ENCODE data around the gene ZCCHC14.

The ZCCHC14 gene

GRCh38 chr16:87492721-87493607 is at the start of gene ZCCHC14:
Gene ZCCHC14 (minus strand): TSS chr16:87493024. CDS start chr16:87492238, 786 bp downstream.
- peaks cover 12% of the 10 kb centered on the region; the same call in 1 of the 2 replicates for H3K4me1 ChIP-seq (ENCODE audit: insufficient read depth, low read length)
- no peaks in the 10 kb centered on the region for H3K36me3 ChIP-seq (ENCODE audit: insufficient read depth, low read depth, low read length)
- peaks cover 10% of the 10 kb centered on the region; the same call in 1 of the 2 replicates for H3K27me3 ChIP-seq (ENCODE audit: insufficient read depth, low read length)
- H3K4me3 ChIP-seq (ENCODE audit: low read length), result peak within 1 kb of the TSS; percentile 69
- H3K27ac ChIP-seq (ENCODE audit: low read length), result no peak within 1 kb of the TSS
- H3K9ac ChIP-seq (ENCODE audit: low read depth, low read length), result peak within 1 kb of the TSS; percentile 41; the same call in 1 of the 2 replicates
- no peaks in the 10 kb centered on the region for H3K9me3 ChIP-seq (ENCODE audit: insufficient read depth, low read depth, low read length)

- Histone ChIP-seq H3K27ac (ENCODE audit: low read length) (no peak overlapping the region), H3K36me3 (ENCODE audit: insufficient read depth, low read depth, low read length) (no peaks in the 10 kb centered on the region), H3K9me3 (ENCODE audit: insufficient read depth, low read depth, low read length) (peaks cover 6% of the 10 kb centered on the region; the same call in 1 of the 2 replicates), H3K9ac (ENCODE audit: low read depth, low read length) (no peak overlapping the region), H3K4me1 (ENCODE audit: insufficient read depth, low read length) (no peaks in the 10 kb centered on the region; the same call in 1 of the 2 replicates), H3K27me3 (ENCODE audit: insufficient read depth, low read length) (no peaks in the 10 kb centered on the region), H3K4me3 (ENCODE audit: low read length) (no peak overlapping the region)
Observed at GRCh38 chr16:87541872-87542234, 49.0 kb upstream of the ZCCHC14 start.

- Histone ChIP-seq H3K27me3 (ENCODE audit: insufficient read depth, low read length) (no peaks in the 10 kb centered on the region), H3K9me3 (ENCODE audit: insufficient read depth, low read depth, low read length) (peaks cover 6% of the 10 kb centered on the region; the same call in 1 of the 2 replicates), H3K9ac (ENCODE audit: low read depth, low read length) (no peak overlapping the region), H3K27ac (ENCODE audit: low read length) (no peak overlapping the region), H3K4me3 (ENCODE audit: low read length) (no peak overlapping the region), H3K4me1 (ENCODE audit: insufficient read depth, low read length) (peaks cover under 1% of the 10 kb centered on the region; the same call in 1 of the 2 replicates), H3K36me3 (ENCODE audit: insufficient read depth, low read depth, low read length) (no peaks in the 10 kb centered on the region)
Observed at GRCh38 chr16:87541147-87541871, 48.5 kb upstream of the ZCCHC14 start.

GRCh38 chr16:87540897-87541146 is 48.0 kb upstream of the ZCCHC14 start:
- Histone ChIP-seq H3K4me3 (ENCODE audit: low read length) (no peak overlapping the region), H3K27me3 (ENCODE audit: insufficient read depth, low read length) (no peaks in the 10 kb centered on the region), H3K36me3 (ENCODE audit: insufficient read depth, low read depth, low read length) (no peaks in the 10 kb centered on the region), H3K9me3 (ENCODE audit: insufficient read depth, low read depth, low read length) (peaks cover 2% of the 10 kb centered on the region; the same call in 1 of the 2 replicates), H3K9ac (ENCODE audit: low read depth, low read length) (no peak overlapping the region), H3K27ac (ENCODE audit: low read length) (no peak overlapping the region), H3K4me1 (ENCODE audit: insufficient read depth, low read length) (peaks cover 3% of the 10 kb centered on the region; the same call in 1 of the 2 replicates)

- Histone ChIP-seq H3K27ac (ENCODE audit: low read length) (no peak overlapping the region), H3K27me3 (ENCODE audit: insufficient read depth, low read length) (no peaks in the 10 kb centered on the region), H3K4me1 (ENCODE audit: insufficient read depth, low read length) (peaks cover 3% of the 10 kb centered on the region; the same call in 1 of the 2 replicates)
Observed at GRCh38 chr16:87540072-87540896, 47.5 kb upstream of the ZCCHC14 start.

GRCh38 chr16:87539113-87539512 is 46.3 kb upstream of the ZCCHC14 start:
- Histone ChIP-seq H3K4me3 (ENCODE audit: low read length) (no peak overlapping the region), H3K36me3 (ENCODE audit: insufficient read depth, low read depth, low read length) (no peaks in the 10 kb centered on the region), H3K9ac (ENCODE audit: low read depth, low read length) (no peak overlapping the region), H3K4me1 (ENCODE audit: insufficient read depth, low read length) (peaks cover 3% of the 10 kb centered on the region; the same call in 1 of the 2 replicates), H3K9me3 (ENCODE audit: insufficient read depth, low read depth, low read length) (peaks cover 9% of the 10 kb centered on the region; the same call in 1 of the 2 replicates), H3K27me3 (ENCODE audit: insufficient read depth, low read length) (no peaks in the 10 kb centered on the region), H3K27ac (ENCODE audit: low read length) (no peak overlapping the region)

More at GRCh38 chr16:87540072-87540896, 47.5 kb upstream of the ZCCHC14 start:
- no peak overlapping the region for H3K9ac ChIP-seq (ENCODE audit: low read depth, low read length)
- 0 out of 2 replicates have a peak, but pooled peaks cover 2% of the 10 kb centered on the region for H3K9me3 ChIP-seq (ENCODE audit: insufficient read depth, low read depth, low read length)
- H3K4me3 ChIP-seq (ENCODE audit: low read length), result no peak overlapping the region
- no peaks in the 10 kb centered on the region for H3K36me3 ChIP-seq (ENCODE audit: insufficient read depth, low read depth, low read length)

GRCh38 chr16:87538594-87538993 is 45.8 kb upstream of the ZCCHC14 start:
- H3K36me3 ChIP-seq (ENCODE audit: insufficient read depth, low read depth, low read length), result no peaks in the 10 kb centered on the region
- no peaks in the 10 kb centered on the region for H3K27me3 ChIP-seq (ENCODE audit: insufficient read depth, low read length)
- H3K4me1 ChIP-seq (ENCODE audit: insufficient read depth, low read length), result peaks cover 3% of the 10 kb centered on the region; the same call in 1 of the 2 replicates
- no peak overlapping the region for H3K9ac ChIP-seq (ENCODE audit: low read depth, low read length)
- peaks cover 11% of the 10 kb centered on the region; the same call in 1 of the 2 replicates for H3K9me3 ChIP-seq (ENCODE audit: insufficient read depth, low read depth, low read length)
- no peak overlapping the region for H3K4me3 ChIP-seq (ENCODE audit: low read length)
- no peak overlapping the region for H3K27ac ChIP-seq (ENCODE audit: low read length)

GRCh38 chr16:87538160-87538559 is 45.3 kb upstream of the ZCCHC14 start:
- Histone ChIP-seq H3K9me3 (ENCODE audit: insufficient read depth, low read depth, low read length) (peaks cover 13% of the 10 kb centered on the region; the same call in 1 of the 2 replicates), H3K27ac (ENCODE audit: low read length) (no peak overlapping the region), H3K36me3 (ENCODE audit: insufficient read depth, low read depth, low read length) (no peaks in the 10 kb centered on the region), H3K27me3 (ENCODE audit: insufficient read depth, low read length) (no peaks in the 10 kb centered on the region), H3K9ac (ENCODE audit: low read depth, low read length) (no peak overlapping the region), H3K4me3 (ENCODE audit: low read length) (no peak overlapping the region), H3K4me1 (ENCODE audit: insufficient read depth, low read length) (peaks cover 3% of the 10 kb centered on the region; the same call in 1 of the 2 replicates)

GRCh38 chr16:87536795-87537142 is 43.9 kb upstream of the ZCCHC14 start:
- no peak overlapping the region for H3K9ac ChIP-seq (ENCODE audit: low read depth, low read length)
- H3K9me3 ChIP-seq (ENCODE audit: insufficient read depth, low read depth, low read length), result peaks cover 20% of the 10 kb centered on the region
- H3K36me3 ChIP-seq (ENCODE audit: insufficient read depth, low read depth, low read length), result no peaks in the 10 kb centered on the region
- peaks cover 3% of the 10 kb centered on the region; the same call in 1 of the 2 replicates for H3K4me1 ChIP-seq (ENCODE audit: insufficient read depth, low read length)
- H3K4me3 ChIP-seq (ENCODE audit: low read length), result peak overlapping the region; percentile 13; the same call in 1 of the 2 replicates
- H3K27ac ChIP-seq (ENCODE audit: low read length), result no peak overlapping the region
- H3K27me3 ChIP-seq (ENCODE audit: insufficient read depth, low read length), result no peaks in the 10 kb centered on the region

GRCh38 chr16:87535855-87536794 is 43.3 kb upstream of the ZCCHC14 start:
- H3K4me3 ChIP-seq (ENCODE audit: low read length), result peak overlapping the region; percentile 13; the same call in 1 of the 2 replicates
- no peak overlapping the region for H3K9ac ChIP-seq (ENCODE audit: low read depth, low read length)
- H3K4me1 ChIP-seq (ENCODE audit: insufficient read depth, low read length), result peaks cover 3% of the 10 kb centered on the region; the same call in 1 of the 2 replicates
- H3K27ac ChIP-seq (ENCODE audit: low read length), result no peak overlapping the region
- H3K27me3 ChIP-seq (ENCODE audit: insufficient read depth, low read length), result no peaks in the 10 kb centered on the region
- peaks cover 20% of the 10 kb centered on the region for H3K9me3 ChIP-seq (ENCODE audit: insufficient read depth, low read depth, low read length)
- H3K36me3 ChIP-seq (ENCODE audit: insufficient read depth, low read depth, low read length), result no peaks in the 10 kb centered on the region

Data from iPS-20b (cell line).